GM12878 (cell line): ENCODE results near the gene COA5. TPM values are rescaled to one million over a fixed set of nuclear protein-coding genes. Genes with fewer than 3 reads are reported as not detected.

Experiments used
- ATAC-seq: fragments of 200-7000 bp; cut with Tn5 transposase; 3 replicates; pipeline ENCODE4 v1.9.1; 2020; ENCODE audit warnings: mild to moderate bottlenecking, moderate library complexity
- Bru-seq: library from RNA; stranded (reverse); fragments of 400-500 nt; gene quantifications from one replicate; lab custom pipeline; 2021; lab: Mats Ljungman, UMichigan
- BruChase-seq, 2 experiments: library from RNA; stranded (reverse); fragments of 400-500 nt; gene quantifications; one replicate each; lab custom pipeline; 2021; lab: Mats Ljungman, UMichigan
- BruUV-seq: library from RNA; stranded (reverse); fragments of 400-500 nt; replicated peaks from 2 replicates; lab custom pipeline; 2021; lab: Mats Ljungman, UMichigan
- CTCF ChIA-PET: fragments of 300-600 bp; sonication (Branson Sonifier 250); formaldehyde crosslinking; extraction: SDS; loops from one replicate; lab custom pipeline; 2021; ENCODE audit warnings: inconsistent platforms; lab: Yijun Ruan, JAX
- POLR2A ChIA-PET: fragments of 350-600 bp; formaldehyde crosslinking; extraction: SDS; loops from one replicate; lab custom pipeline; 2021; ENCODE audit warnings: inconsistent platforms; lab: Charles Lee
- RAD21 ChIA-PET: fragments of 300-600 bp; sonication (Branson Sonifier 250); formaldehyde crosslinking; loops from one replicate; lab custom pipeline; 2023; ENCODE audit warnings: antibody characterized with exemption; ENCODE audit not compliant: unreplicated experiment; lab: Charles Lee
- SMC1A ChIA-PET: fragments of 300-600 bp; sonication (Branson Sonifier 250); formaldehyde crosslinking; loops from one replicate; lab custom pipeline; 2023; ENCODE audit not compliant: unreplicated experiment, uncharacterized antibody; lab: Charles Lee
- DNase-seq: peaks from one replicate; pipeline ENCODE4 v3.0.0-alpha.2; 2011; ENCODE audit warnings: low read depth, low spot score
- FAIRE-seq: peaks from 3 replicates; lab custom pipeline; 2011; peaks lifted over from hg19 to GRCh38; lab: Jason Lieb, UNC
- H2AFZ ChIP-seq: 2 replicates; pipeline ENCODE4 v1.6.0; 2011; ENCODE audit warnings: low read depth, low read length, control low read depth; ENCODE audit not compliant: control insufficient read depth
- H3K27ac ChIP-seq: 2 replicates; pipeline ENCODE4 v1.5.1; 2011; ENCODE audit warnings: control low read depth; ENCODE audit not compliant: control insufficient read depth, insufficient read depth
- H3K27me3 ChIP-seq, 2 experiments: replicated peaks in 1 of 2; 2 replicates each; pipeline versions ENCODE4 v1.6.0 to v1.6.1; 2011; ENCODE audit warnings: low read length in 1 of 2; ENCODE audit not compliant: control insufficient read depth in 2 of 2, insufficient read depth in 2 of 2
- H3K36me3 ChIP-seq, 2 experiments: 2 replicates each; pipeline ENCODE4 v1.5.1; 2011; ENCODE audit warnings: low read length in 1 of 2; ENCODE audit not compliant: control insufficient read depth in 2 of 2, insufficient read depth in 2 of 2
- H3K4me1 ChIP-seq: 2 replicates; pipeline ENCODE4 v1.6.1; 2011; ENCODE audit warnings: mild to moderate bottlenecking, low read length, moderate library complexity, mixed read lengths; ENCODE audit not compliant: control insufficient read depth, insufficient read depth
- H3K4me2 ChIP-seq: 2 replicates; pipeline ENCODE4 v1.6.0; 2011; ENCODE audit warnings: control low read depth; ENCODE audit not compliant: control insufficient read depth, insufficient read depth
- H3K4me3 ChIP-seq: fragments of 200-600 bp; sonication (generic); 2 replicates; pipeline ENCODE4 v1.5.1; 2016
- H3K79me2 ChIP-seq: 2 replicates; pipeline ENCODE4 v1.6.0; 2011; ENCODE audit warnings: low read length; ENCODE audit not compliant: control insufficient read depth, insufficient read depth
- H3K9ac ChIP-seq: 2 replicates; pipeline ENCODE4 v1.8.0; 2011; ENCODE audit warnings: low read length, control low read depth, mixed read lengths; ENCODE audit not compliant: control insufficient read depth, insufficient read depth
- H3K9me3 ChIP-seq: replicated peaks from 3 replicates; pipeline ENCODE4 v1.5.1; 2011; ENCODE audit warnings: mild to moderate bottlenecking, low read length; ENCODE audit not compliant: control insufficient read depth, insufficient read depth
- H4K20me1 ChIP-seq: 2 replicates; pipeline ENCODE4 v1.6.0; 2011; ENCODE audit not compliant: control insufficient read depth, insufficient read depth
- BCL11A ChIP-seq: IDR thresholded peaks from 2 replicates; pipeline ENCODE4 v1.6.1; 2011; ENCODE audit warnings: low read depth, low read length
- CHD2 ChIP-seq: IDR thresholded peaks from 2 replicates; pipeline ENCODE4 v1.6.1; 2011; ENCODE audit warnings: low read depth, low read length, improper control_type of control experiment, borderline replicate concordance
- EP300 ChIP-seq, 2 experiments: fragments of 150-350 bp in 1 of 2; IDR thresholded peaks; 2 replicates each; pipeline ENCODE4 v1.6.1; 2011 to 2012; ENCODE audit warnings: low read depth in 2 of 2, low read length in 2 of 2, borderline replicate concordance in 1 of 2, improper control_type of control experiment in 1 of 2, inconsistent platforms in 1 of 2; ENCODE audit not compliant: control insufficient read depth in 1 of 2
- MEF2B ChIP-seq: fragments of 450-650 bp; IDR thresholded peaks from 2 replicates; pipeline ENCODE4 v1.6.1; 2018; ENCODE audit warnings: mild to moderate bottlenecking, moderate library complexity; ENCODE audit not compliant: partially characterized antibody, poor library complexity, severe bottlenecking
- MTA3 ChIP-seq: IDR thresholded peaks from 2 replicates; pipeline ENCODE4 v1.6.1; 2012; ENCODE audit warnings: low read length, inconsistent platforms, borderline replicate concordance
- NFYA ChIP-seq: IDR thresholded peaks from 2 replicates; pipeline ENCODE4 v1.6.1; 2011; ENCODE audit warnings: low read depth, mild to moderate bottlenecking, low read length, improper control_type of control experiment, borderline replicate concordance
- POLR2A ChIP-seq: IDR thresholded peaks from 2 replicates; pipeline ENCODE4 v1.6.1; 2011; ENCODE audit warnings: low read depth, mild to moderate bottlenecking, low read length
- SIN3A ChIP-seq: IDR thresholded peaks from 2 replicates; pipeline ENCODE4 v1.6.1; 2012; ENCODE audit warnings: low read depth, low read length, improper control_type of control experiment
- SMC3 ChIP-seq: IDR thresholded peaks from 2 replicates; pipeline ENCODE4 v1.6.1; 2011; ENCODE audit warnings: low read length, improper control_type of control experiment, borderline replicate concordance
- ZNF217 ChIP-seq: fragments of 450-650 bp; IDR thresholded peaks from 2 replicates; pipeline ENCODE4 v1.6.1; 2017; ENCODE audit warnings: antibody characterized with exemption, mild to moderate bottlenecking
- ZNF622 ChIP-seq: fragments of 450-650 bp; IDR thresholded peaks from 2 replicates; pipeline ENCODE4 v1.6.1; 2017; ENCODE audit warnings: mild to moderate bottlenecking, inconsistent platforms
- WGBS: methylation state at CpG from one replicate; pipeline ENCODE4 v1.1.6; 2016; ENCODE audit warnings: low lambda C conversion rate; ENCODE audit not compliant: insufficient replicate concordance, insufficient coverage; ENCODE audit errors: missing lambda C conversion rate; 5-methylcytosine and 5-hydroxymethylcytosine counted together
- in situ Hi-C: fragments of 300-500 bp; cut with MboI; formaldehyde crosslinking; loops from 9 replicates; pipeline ENCODE4 v1.14.3; 2018; ENCODE audit warnings: mixed read lengths
- intact Hi-C: fragments of 100-400 bp; cut with micrococcal nuclease; formaldehyde crosslinking; loops from one replicate; pipeline ENCODE4 v1.14.2; 2022; ENCODE audit not compliant: unreplicated experiment
- long read RNA-seq, 2 experiments: library from polyadenylated mRNA; unstranded; transcript quantifications; one replicate each; pipeline ENCODE4 v2.0.0, GENCODE V29; 2019 to 2020
- polyA minus RNA-seq, 3 experiments: library from RNA; depleted of rRNA, polyadenylated mRNA; stranded (reverse); fragments of >200 nt; gene quantifications; 2 replicates each; pipeline ENCODE4 v1.2.3, GENCODE V29; 2011
- polyA plus RNA-seq, 11 experiments: library from polyadenylated mRNA; depleted of rRNA in 4 of 11; unstranded in 6 of 11; stranded (reverse) in 5 of 11; fragments of >200 nt; fragmentation: Nextera tagmentation in 4 of 11; fragmentation: Illumina TruSeq in 1 of 11; extraction: Ambion mirVana in 4 of 11; extraction: Trizol in 1 of 11; gene quantifications; 1 replicate in 1 of 11; 2 replicates in 10 of 11; pipeline versions ENCODE4 v1.2.1 to v1.2.3, GENCODE V29; 2011 to 2016; ENCODE audit warnings: inconsistent platforms in 2 of 11, missing spikeins in 2 of 11, low read depth in 1 of 11
- total RNA-seq, 4 experiments: library from RNA; depleted of rRNA in 3 of 4; stranded (reverse); fragments of >200 nt in 3 of 4; fragmentation: Illumina TruSeq in 1 of 4; extraction: Trizol in 1 of 4; gene quantifications; 2 replicates each; pipeline versions ENCODE4 v1.2.1 to v1.2.3, GENCODE V29; 2013 to 2021
- TF ChIP-seq, protein P1 (sequence below): IDR thresholded peaks from 2 replicates; pipeline ENCODE4 v1.6.1; 2012; ENCODE audit warnings: low read depth, low read length, improper control_type of control experiment
- TF ChIP-seq, protein P2 (sequence below): fragments of 450-650 bp; formaldehyde crosslinking; IDR thresholded peaks from 2 replicates; pipeline ENCODE4 v1.4.0; 2020; ENCODE audit warnings: mild to moderate bottlenecking, moderate library complexity

The COA5 gene, protein sequence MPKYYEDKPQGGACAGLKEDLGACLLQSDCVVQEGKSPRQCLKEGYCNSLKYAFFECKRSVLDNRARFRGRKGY
- 37.3 and 39.2 TPM in 2 replicates for total RNA-seq (2013; cell fraction: nucleolus; rRNA removed)
- total RNA-seq (2014; rRNA removed) (35.5 and 41.7 TPM in 2 replicates), total RNA-seq (2014; rRNA removed; fragmentation: Illumina TruSeq; extraction: Trizol) (22.9 and 24.0 TPM in 2 replicates), total RNA-seq (2021) (26.9 and 29.7 TPM in 2 replicates), polyA plus RNA-seq (2011; rRNA removed) (49.9 and 90.9 TPM in 2 replicates), polyA plus RNA-seq (2014; fragmentation: Illumina TruSeq; extraction: Trizol) (20.7 and 21.4 TPM in 2 replicates), polyA plus RNA-seq (2014; fragmentation: Nextera tagmentation; extraction: Ambion mirVana) (10 to 100 TPM; 21.4 to 40.3 TPM), polyA plus RNA-seq (2014; rRNA removed) (42.8 and 49.3 TPM in 2 replicates), polyA plus RNA-seq (2016; fragmentation: Nextera tagmentation; extraction: Ambion mirVana) (10 to 100 TPM; 58.8 to 63.3 TPM), polyA minus RNA-seq (2011; rRNA and poly(A)+ RNA removed) (5.3 and 7.0 TPM in 2 replicates), Bru-seq, nascent RNA (percentile 87 among the genes with signal in this experiment), BruChase-seq, experiment 1, labeled RNA remaining after a 6-hour chase (percentile 74 among the genes with signal in this experiment), BruChase-seq, experiment 2, labeled RNA remaining after a 2-hour chase (percentile 84 among the genes with signal in this experiment)
- polyA plus RNA-seq (2011; ENCODE audit: low read depth) = 12.5 TPM
- 20.4 and 23.6 TPM in 2 replicates for polyA plus RNA-seq (2011; cell fraction: cytosol; rRNA removed)
- 29.8 and 34.9 TPM in 2 replicates for polyA plus RNA-seq (2011; cell fraction: nucleus; rRNA removed)
- polyA plus RNA-seq (2012) = 37.0 and 43.2 TPM in 2 replicates
- polyA minus RNA-seq (2011; cell fraction: cytosol; rRNA and poly(A)+ RNA removed) = 4.8 and 6.5 TPM in 2 replicates
- 12.6 and 22.5 TPM in 2 replicates for polyA minus RNA-seq (2011; cell fraction: nucleus; rRNA and poly(A)+ RNA removed)
- long read RNA-seq, experiment 1, transcript COA5-201 (3 exons, 1,754 nt) = major isoform, 23 of 26 reads
- long read RNA-seq, experiment 1, partial matches to known transcripts = 0 of 26 reads
- long read RNA-seq, experiment 1, other reads (novel, unspliced or antisense) = 1 of 26 reads
- long read RNA-seq, experiment 2, transcript COA5-201 (3 exons, 1,754 nt) = major isoform, 100 of 120 reads
- long read RNA-seq, experiment 2, transcript COA5-204 (2 exons, 958 nt) = minor isoform, 5 of 120 reads
- long read RNA-seq, experiment 2, partial matches to known transcripts = 0 of 120 reads
- long read RNA-seq, experiment 2, other reads (novel, unspliced or antisense) = 11 of 120 reads

DNA sequence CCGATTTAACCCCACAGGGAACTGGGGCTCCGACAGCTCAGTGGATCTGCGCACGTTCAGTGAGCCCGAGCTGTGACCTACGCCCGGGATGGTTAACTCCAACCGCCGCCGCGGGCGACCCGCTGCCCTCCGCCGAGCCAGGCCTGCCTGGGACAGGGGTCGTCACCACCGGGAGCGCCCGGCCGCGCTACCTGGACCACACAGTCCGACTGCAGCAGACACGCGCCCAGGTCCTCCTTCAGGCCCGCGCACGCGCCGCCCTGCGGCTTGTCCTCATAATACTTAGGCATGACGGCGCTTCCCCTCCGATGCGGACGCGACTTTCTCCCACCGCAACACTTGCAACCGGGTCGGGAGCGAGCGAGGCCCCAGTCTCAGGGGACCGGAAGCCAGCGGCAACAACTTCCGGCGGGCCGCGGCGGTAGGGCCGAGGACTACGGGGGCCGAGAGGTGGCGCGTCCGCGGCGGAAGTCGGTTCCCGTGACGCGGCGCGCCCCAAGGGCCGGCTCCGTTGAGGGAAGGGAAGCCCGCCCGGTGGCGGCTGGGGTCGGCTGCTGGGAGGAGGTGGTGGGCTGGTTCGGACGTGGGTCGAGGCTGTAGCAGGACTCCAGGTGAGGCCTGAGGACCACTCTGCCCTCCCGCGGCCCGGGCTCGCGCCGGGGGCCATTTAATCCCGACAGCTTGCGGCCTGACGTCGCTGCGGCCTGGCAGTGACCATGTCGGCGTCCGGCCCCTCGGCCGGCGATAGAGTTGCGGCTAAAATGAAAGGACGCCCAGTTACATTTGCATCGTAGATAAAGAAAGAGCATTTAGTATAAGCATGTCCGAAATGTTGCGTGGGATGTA is at the start of gene COA5, which contains the start of gene UNC50:
Gene COA5, minus strand, starts transcription at position 397 of the 846 bp plus-strand sequence. Its CDS starts 107 bp downstream, at position 290.
Gene UNC50, plus strand, starts transcription at position 474 of the 846 bp plus-strand sequence. CDS start 1,171 bp downstream, outside the sequence.
- BruUV-seq = no TSS peak
- peaks cover 2 to 18% of the 10 kb centered on the region in 2 experiments; a peak in 3 of 4 replicates for H3K36me3 ChIP-seq
- ChIA-PET POLR2A (interaction anchor here (0.8 kb wide), 1 partner anchor 97 kb away, joined by 3 read pairs; no protein-coding TSS in a partner anchor), SMC1A (interaction anchor here (0.7 to 1.3 kb wide), 3 partner anchors 12 to 41 kb away, joined by 3 to 4 read pairs (median 3); no protein-coding TSS in a partner anchor), RAD21 (interaction anchor here (0.7 to 1.5 kb wide), 4 partner anchors 19 to 229 kb away, joined by 3 to 6 read pairs (median 4); no protein-coding TSS in a partner anchor), CTCF (interaction anchor here (0.6 to 1.2 kb wide), 4 partner anchors 9 to 152 kb away, joined by 3 to 4 read pairs (median 4); no protein-coding TSS in a partner anchor)
- 0 out of 2 replicates have a peak, but pooled peaks cover 3% of the 10 kb centered on the region for H4K20me1 ChIP-seq
- H2AFZ ChIP-seq = peak within 1 kb of the TSS; percentile 91
- intact Hi-C loops = loop anchor here (5.0 kb wide), 1 partner anchor 141 kb away; no protein-coding TSS in a partner anchor
- in situ Hi-C loops = no loop called here
- no peaks in the 10 kb centered on the region for H3K27me3 ChIP-seq
- no peaks in the 10 kb centered on the region; the same call in 2 of the 3 replicates for H3K9me3 ChIP-seq
- peaks cover 54% of the 10 kb centered on the region for H3K79me2 ChIP-seq
- ATAC-seq = peak; percentile 88
- WGBS = under 1% methylated on average over 80 of the region's 93 CpGs
- H3K4me2 ChIP-seq = peak within 1 kb of the TSS; percentile 99
- H3K4me3 ChIP-seq = peak within 1 kb of the TSS; percentile 87
- H3K9ac ChIP-seq = peak within 1 kb of the TSS; percentile 93
- peak within 1 kb of the TSS; percentile 84 for H3K27ac ChIP-seq
- H3K4me1 ChIP-seq = peaks cover 9% of the 10 kb centered on the region
- no peak for FAIRE-seq
- DNase-seq = peak; percentile 37
- peak; percentile 99 for TF ChIP-seq POLR2A
- TF ChIP-seq, protein P1, sequence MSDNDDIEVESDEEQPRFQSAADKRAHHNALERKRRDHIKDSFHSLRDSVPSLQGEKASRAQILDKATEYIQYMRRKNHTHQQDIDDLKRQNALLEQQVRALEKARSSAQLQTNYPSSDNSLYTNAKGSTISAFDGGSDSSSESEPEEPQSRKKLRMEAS = 0 out of 2 replicates have a peak, but pooled peaks have one; percentile 56
- peak; percentile 84 for TF ChIP-seq MEF2B
- TF ChIP-seq SIN3A = peak; percentile 86
- TF ChIP-seq MTA3 = no peak; the same call in 1 of the 2 replicates
- TF ChIP-seq, protein P2, sequence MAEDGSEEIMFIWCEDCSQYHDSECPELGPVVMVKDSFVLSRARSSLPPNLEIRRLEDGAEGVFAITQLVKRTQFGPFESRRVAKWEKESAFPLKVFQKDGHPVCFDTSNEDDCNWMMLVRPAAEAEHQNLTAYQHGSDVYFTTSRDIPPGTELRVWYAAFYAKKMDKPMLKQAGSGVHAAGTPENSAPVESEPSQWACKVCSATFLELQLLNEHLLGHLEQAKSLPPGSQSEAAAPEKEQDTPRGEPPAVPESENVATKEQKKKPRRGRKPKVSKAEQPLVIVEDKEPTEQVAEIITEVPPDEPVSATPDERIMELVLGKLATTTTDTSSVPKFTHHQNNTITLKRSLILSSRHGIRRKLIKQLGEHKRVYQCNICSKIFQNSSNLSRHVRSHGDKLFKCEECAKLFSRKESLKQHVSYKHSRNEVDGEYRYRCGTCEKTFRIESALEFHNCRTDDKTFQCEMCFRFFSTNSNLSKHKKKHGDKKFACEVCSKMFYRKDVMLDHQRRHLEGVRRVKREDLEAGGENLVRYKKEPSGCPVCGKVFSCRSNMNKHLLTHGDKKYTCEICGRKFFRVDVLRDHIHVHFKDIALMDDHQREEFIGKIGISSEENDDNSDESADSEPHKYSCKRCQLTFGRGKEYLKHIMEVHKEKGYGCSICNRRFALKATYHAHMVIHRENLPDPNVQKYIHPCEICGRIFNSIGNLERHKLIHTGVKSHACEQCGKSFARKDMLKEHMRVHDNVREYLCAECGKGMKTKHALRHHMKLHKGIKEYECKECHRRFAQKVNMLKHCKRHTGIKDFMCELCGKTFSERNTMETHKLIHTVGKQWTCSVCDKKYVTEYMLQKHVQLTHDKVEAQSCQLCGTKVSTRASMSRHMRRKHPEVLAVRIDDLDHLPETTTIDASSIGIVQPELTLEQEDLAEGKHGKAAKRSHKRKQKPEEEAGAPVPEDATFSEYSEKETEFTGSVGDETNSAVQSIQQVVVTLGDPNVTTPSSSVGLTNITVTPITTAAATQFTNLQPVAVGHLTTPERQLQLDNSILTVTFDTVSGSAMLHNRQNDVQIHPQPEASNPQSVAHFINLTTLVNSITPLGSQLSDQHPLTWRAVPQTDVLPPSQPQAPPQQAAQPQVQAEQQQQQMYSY (CRISPR knock-in tag) = no peak
- TF ChIP-seq SMC3 = no peak
- no peak for TF ChIP-seq NFYA
- no peak for TF ChIP-seq ZNF217
- TF ChIP-seq CHD2 = 0 out of 2 replicates have a peak, but pooled peaks have one; percentile 28
- no peak for TF ChIP-seq ZNF622
- TF ChIP-seq BCL11A = no peak; the same call in 1 of the 2 replicates
- TF ChIP-seq EP300 (IDR thresholded peaks at IDR 0.05; ENCODE audit: borderline replicate concordance in 1 of 2, control insufficient read depth in 1 of 2, low read depth in 2 of 2, low read length in 2 of 2) = no peak
